NCI-H1092 treated with DMSO at 0.1 percent for 48 hours (cell line): ENCODE data around the gene CWC22.
A peak's percentile ranks its signal among the peaks of the same experiment; 100 is the strongest.
"Not testable (repeated sequence)": the region's sequence is repeated elsewhere in the genome, so short reads cannot be mapped to it uniquely, and the experiment has no call there.

Source experiments
- DNase-seq: peaks from one replicate; lab custom pipeline; 2025; lab: John Stamatoyannopoulos, UW

The CWC22 gene

GRCh38 chr2:179950391-179950790 is 56.7 kb downstream of the CWC22 start:
- no peak for DNase-seq

GRCh38 chr2:179949438-179949837 is 57.7 kb downstream of the CWC22 start:
- DNase-seq = no peak

- DNase-seq = no peak
Observed at GRCh38 chr2:179948058-179948457, 59.0 kb downstream of the CWC22 start.

GRCh38 chr2:179946810-179947615 is 60.1 kb downstream of the CWC22 start:
- DNase-seq = no peak

- DNase-seq = no peak
Observed at GRCh38 chr2:179946346-179946745, 60.8 kb downstream of the CWC22 start.

GRCh38 chr2:179939259-179939658 is 67.8 kb downstream of the CWC22 start:
- peak; percentile 0 for DNase-seq

- no peak for DNase-seq
Observed at GRCh38 chr2:179938026-179938425, 69.1 kb downstream of the CWC22 start.

GRCh38 chr2:179936654-179937053 is 70.4 kb downstream of the CWC22 start:
- DNase-seq = no peak

GRCh38 chr2:179936141-179936540 is 71.0 kb downstream of the CWC22 start:
- DNase-seq = no peak

- no peak for DNase-seq
Observed at GRCh38 chr2:179932786-179933185, 74.3 kb downstream of the CWC22 start.

GRCh38 chr2:179931502-179931901 is 75.6 kb downstream of the CWC22 start:
- DNase-seq = no peak

GRCh38 chr2:179929997-179930396 is 77.1 kb downstream of the CWC22 start:
- not testable (repeated sequence) for DNase-seq

- DNase-seq = no peak
Observed at GRCh38 chr2:179927041-179927440, 80.1 kb downstream of the CWC22 start.

- no peak for DNase-seq
Observed at GRCh38 chr2:179925713-179926112, 81.4 kb downstream of the CWC22 start.

- DNase-seq = no peak
Observed at GRCh38 chr2:179917272-179917671, 89.8 kb downstream of the CWC22 start.

GRCh38 chr2:179915395-179915992 is 91.6 kb downstream of the CWC22 start:
- DNase-seq = no peak

- no peak for DNase-seq
Observed at GRCh38 chr2:179913809-179914208, 93.3 kb downstream of the CWC22 start.

- DNase-seq = no peak
Observed at GRCh38 chr2:179911569-179911968, 95.5 kb downstream of the CWC22 start.

GRCh38 chr2:179910735-179911113 is 96.4 kb downstream of the CWC22 start:
- no peak for DNase-seq

- no peak for DNase-seq
Observed at GRCh38 chr2:179909845-179910734, 97.0 kb downstream of the CWC22 start.

GRCh38 chr2:179900655-179901054 is 106.4 kb downstream of the CWC22 start:
- no peak for DNase-seq

- DNase-seq = no peak
Observed at GRCh38 chr2:179899666-179900065, 107.4 kb downstream of the CWC22 start.

GRCh38 chr2:179898873-179899272 is 108.2 kb downstream of the CWC22 start:
- DNase-seq = peak; percentile 1
